GM12873 (cell line): ENCODE data around the gene MGAT5B.

Experiments used
- TF ChIP-seq, protein P1 (sequence below): IDR thresholded peaks from 2 replicates; pipeline ENCODE4 v1.5.1; 2012; ENCODE audit warnings: low read depth, mild to moderate bottlenecking, moderate library complexity, low read length, control low read depth; ENCODE audit not compliant: insufficient read depth; ENCODE audit errors: missing control alignments

MGAT5B gene

GRCh38 chr17:76953066-76953465 lies 84.9 kb downstream of the MGAT5B start:
- TF ChIP-seq, protein P1, sequence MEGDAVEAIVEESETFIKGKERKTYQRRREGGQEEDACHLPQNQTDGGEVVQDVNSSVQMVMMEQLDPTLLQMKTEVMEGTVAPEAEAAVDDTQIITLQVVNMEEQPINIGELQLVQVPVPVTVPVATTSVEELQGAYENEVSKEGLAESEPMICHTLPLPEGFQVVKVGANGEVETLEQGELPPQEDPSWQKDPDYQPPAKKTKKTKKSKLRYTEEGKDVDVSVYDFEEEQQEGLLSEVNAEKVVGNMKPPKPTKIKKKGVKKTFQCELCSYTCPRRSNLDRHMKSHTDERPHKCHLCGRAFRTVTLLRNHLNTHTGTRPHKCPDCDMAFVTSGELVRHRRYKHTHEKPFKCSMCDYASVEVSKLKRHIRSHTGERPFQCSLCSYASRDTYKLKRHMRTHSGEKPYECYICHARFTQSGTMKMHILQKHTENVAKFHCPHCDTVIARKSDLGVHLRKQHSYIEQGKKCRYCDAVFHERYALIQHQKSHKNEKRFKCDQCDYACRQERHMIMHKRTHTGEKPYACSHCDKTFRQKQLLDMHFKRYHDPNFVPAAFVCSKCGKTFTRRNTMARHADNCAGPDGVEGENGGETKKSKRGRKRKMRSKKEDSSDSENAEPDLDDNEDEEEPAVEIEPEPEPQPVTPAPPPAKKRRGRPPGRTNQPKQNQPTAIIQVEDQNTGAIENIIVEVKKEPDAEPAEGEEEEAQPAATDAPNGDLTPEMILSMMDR: no peak

GRCh38 chr17:76953946-76954345 lies 85.7 kb downstream of the MGAT5B start:
- TF ChIP-seq, protein P1: no peak

DNA sequence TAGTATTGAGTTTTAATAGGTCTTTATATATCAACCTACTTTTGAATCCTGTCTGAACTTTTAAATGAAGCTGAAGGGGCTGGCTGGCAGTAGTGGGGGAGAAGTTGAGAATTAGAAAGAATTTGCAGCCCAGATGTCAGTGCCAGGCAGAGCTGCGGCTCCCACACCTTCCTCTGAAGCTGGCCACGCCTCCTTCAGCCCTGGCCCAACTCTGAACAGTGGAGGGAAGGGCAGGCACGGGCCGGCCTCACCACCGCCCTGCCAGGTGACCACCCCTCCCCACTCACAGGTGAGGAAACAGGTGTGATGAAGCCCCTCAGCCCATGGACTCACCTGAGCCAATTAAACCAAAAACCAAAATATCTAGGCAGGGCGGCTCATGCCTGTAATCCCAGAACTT lies 87.0 kb downstream of the MGAT5B start:
- TF ChIP-seq, protein P1: no peak

- TF ChIP-seq, protein P1: no peak
Measured at GRCh38 chr17:76956846-76957540, 88.8 kb downstream of the MGAT5B start.

DNA sequence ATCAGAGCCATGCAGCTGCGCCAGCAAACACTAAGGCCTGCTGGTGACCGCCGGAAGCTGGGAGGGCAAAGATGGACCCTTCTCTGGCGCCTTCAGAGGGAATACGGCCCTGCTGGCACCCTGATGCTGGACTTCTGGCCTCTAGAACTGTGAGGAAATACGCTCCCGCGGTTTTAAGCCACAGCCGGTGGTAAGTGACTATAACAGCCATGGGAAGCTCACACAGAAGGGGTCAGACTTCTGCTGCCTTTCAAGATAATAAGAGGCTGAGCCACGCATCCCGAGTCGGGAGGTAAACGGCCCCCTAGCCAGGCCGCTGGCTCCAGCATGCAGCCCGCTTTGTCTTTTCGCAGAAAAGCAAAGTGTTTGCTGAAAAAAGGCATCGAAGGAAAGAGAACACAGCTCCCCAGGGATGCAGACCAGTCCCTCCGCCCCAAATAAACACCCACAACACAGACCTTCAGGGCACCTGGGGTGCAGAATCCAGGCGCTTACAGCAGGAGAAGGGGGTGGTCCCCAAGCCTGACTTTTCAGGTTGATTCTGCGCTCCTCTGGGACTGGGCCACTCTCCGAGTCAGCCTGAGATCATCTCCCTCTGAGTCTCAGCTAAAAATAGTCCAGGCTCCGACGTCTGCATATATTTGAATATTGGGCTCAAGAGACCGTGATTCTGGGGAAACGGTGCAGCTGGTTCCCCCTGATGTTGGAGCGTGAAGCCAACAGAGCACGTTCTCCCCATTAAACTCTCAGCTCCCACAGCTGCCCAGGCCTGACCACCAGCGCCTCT lies 89.7 kb downstream of the MGAT5B start:
- TF ChIP-seq, protein P1: no peak

- TF ChIP-seq, protein P1: no peak
Measured at GRCh38 chr17:76958974-76959373, 90.8 kb downstream of the MGAT5B start.

DNA sequence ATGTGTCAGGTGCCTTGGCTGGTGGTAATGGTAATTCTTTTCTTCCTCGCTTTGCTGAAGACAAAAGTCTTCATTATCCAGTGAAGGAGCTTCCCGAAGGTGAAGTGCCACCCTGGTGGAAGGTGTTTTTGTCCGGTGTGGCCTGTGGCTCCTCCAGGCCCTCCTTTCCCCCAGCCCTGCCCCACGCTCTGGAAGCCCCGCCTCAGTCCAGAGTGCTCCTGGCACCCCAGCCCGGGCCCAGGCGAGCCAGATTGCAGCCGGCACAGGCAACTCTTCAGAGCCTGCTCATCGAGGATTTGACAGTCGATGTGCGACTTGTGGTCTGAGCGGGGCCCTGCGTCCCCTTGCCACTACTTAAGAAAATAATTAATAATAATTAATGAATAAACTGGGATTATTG lies 93.7 kb downstream of the MGAT5B start:
- TF ChIP-seq, protein P1: no peak
